Measurements from ENCODE around the gene LYZL6. TPM values are rescaled to one million over a fixed set of nuclear protein-coding genes. Genes with fewer than 3 reads are reported as not detected.
"Not testable (repeated sequence)": the region's sequence is repeated elsewhere in the genome, so short reads cannot be mapped to it uniquely, and the experiment has no call there.

Gene LYZL6
- total and polyA plus RNA-seq, 2 experiments from 2014 or later, result not detected

- no peaks in the 10 kb centered on the region for H3K27me3 ChIP-seq
- peaks cover 8% of the 10 kb centered on the region for H3K4me1 ChIP-seq (ENCODE audit: insufficient read depth)
- peak; percentile 40 for DNase-seq (ENCODE audit: low spot score)
- H2AFZ ChIP-seq, result no peak overlapping the region
- no peaks in the 10 kb centered on the region for H3K9me2 ChIP-seq (replicated peaks; ENCODE audit: insufficient read depth)
- H3K4me3 ChIP-seq, result no peak overlapping the region
- H3K27ac ChIP-seq, result peak overlapping the region; percentile 43
- 43% methylated on average over 11 of the region's 11 CpGs for WGBS (ENCODE audit: low lambda C conversion rate, missing lambda C conversion rate)
- H3K79me2 ChIP-seq, result no peaks in the 10 kb centered on the region
- H3K9me3 ChIP-seq (ENCODE audit: low read depth), result no peaks in the 10 kb centered on the region
- TF ChIP-seq, protein P1, sequence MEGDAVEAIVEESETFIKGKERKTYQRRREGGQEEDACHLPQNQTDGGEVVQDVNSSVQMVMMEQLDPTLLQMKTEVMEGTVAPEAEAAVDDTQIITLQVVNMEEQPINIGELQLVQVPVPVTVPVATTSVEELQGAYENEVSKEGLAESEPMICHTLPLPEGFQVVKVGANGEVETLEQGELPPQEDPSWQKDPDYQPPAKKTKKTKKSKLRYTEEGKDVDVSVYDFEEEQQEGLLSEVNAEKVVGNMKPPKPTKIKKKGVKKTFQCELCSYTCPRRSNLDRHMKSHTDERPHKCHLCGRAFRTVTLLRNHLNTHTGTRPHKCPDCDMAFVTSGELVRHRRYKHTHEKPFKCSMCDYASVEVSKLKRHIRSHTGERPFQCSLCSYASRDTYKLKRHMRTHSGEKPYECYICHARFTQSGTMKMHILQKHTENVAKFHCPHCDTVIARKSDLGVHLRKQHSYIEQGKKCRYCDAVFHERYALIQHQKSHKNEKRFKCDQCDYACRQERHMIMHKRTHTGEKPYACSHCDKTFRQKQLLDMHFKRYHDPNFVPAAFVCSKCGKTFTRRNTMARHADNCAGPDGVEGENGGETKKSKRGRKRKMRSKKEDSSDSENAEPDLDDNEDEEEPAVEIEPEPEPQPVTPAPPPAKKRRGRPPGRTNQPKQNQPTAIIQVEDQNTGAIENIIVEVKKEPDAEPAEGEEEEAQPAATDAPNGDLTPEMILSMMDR (IDR thresholded peaks at IDR 0.05; ENCODE audit: poor library complexity), result no peak
- TF ChIP-seq EZH2 (IDR thresholded peaks at IDR 0.05; ENCODE audit: borderline replicate concordance), result no peak
- no peak for TF ChIP-seq EZH2phosphoT487 (IDR thresholded peaks at IDR 0.05; ENCODE audit: low read depth, severe bottlenecking, unreplicated experiment)
- peak overlapping the region; percentile 36 for H3K4me2 ChIP-seq
- H3K36me3 ChIP-seq (replicated peaks; ENCODE audit: insufficient read depth, low read depth), result no peaks in the 10 kb centered on the region
- H4K20me1 ChIP-seq (ENCODE audit: insufficient read depth, poor library complexity, severe bottlenecking), result no peaks in the 10 kb centered on the region
Observed at GRCh38 chr17:35900708-35901480, 42.6 kb downstream of the LYZL6 start.

GRCh38 chr17:35900280-35900679, 43.2 kb downstream of the LYZL6 start:
- 77% methylated on average over 5 of the region's 5 CpGs for WGBS (ENCODE audit: low lambda C conversion rate, missing lambda C conversion rate)

DNA sequence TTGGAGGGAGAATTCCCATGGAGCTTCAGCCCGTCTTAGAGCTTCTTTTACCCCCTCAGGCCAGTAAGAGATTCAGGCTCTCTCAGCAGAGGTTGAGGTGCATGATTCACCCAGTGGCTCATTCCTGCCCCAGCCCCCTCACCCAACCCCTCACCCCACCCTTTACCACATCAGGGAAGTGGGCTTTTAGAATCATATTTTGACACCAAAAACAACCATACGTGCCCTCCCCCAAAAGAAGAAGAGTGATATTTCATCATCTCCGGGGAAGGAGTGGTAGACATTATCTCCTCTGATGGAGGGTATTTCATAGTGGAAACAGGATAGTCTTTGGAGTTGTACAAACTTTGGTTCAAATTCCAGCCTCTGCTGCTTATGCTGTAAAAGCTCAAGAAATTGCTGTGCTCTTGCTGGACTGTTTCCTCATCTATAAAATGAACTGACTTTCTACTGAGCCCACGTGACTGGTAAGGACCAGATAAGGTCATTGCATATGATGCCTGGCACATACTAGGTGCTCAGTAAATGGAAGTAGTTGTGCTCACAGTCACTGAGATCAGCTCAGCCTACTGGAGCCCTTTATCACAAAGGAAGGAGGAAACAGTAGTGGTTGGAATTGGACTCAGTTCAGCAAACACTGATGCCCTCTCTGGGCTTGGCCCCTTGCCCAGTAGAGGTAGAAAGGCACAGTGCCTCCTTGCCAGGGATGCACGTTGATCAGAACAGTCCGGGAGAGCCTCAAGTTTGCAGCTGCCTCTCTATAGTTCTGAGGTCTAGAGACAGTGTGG, 45.0 kb downstream of the LYZL6 start:
- Histone ChIP-seq H3K4me1 (ENCODE audit: insufficient read depth) (peaks cover 8% of the 10 kb centered on the region), H3K27ac (no peak overlapping the region), H3K36me3 (replicated peaks; ENCODE audit: insufficient read depth, low read depth) (no peaks in the 10 kb centered on the region), H3K4me3 (no peak overlapping the region), H3K9me3 (ENCODE audit: low read depth) (no peaks in the 10 kb centered on the region), H3K27me3 (no peaks in the 10 kb centered on the region), H3K79me2 (no peaks in the 10 kb centered on the region), H3K9me2 (replicated peaks; ENCODE audit: insufficient read depth) (no peaks in the 10 kb centered on the region), H2AFZ (no peak overlapping the region), H3K4me2 (no peak overlapping the region), H4K20me1 (ENCODE audit: insufficient read depth, poor library complexity, severe bottlenecking) (no peaks in the 10 kb centered on the region)
- TF ChIP-seq EZH2phosphoT487 (IDR thresholded peaks at IDR 0.05; ENCODE audit: low read depth, severe bottlenecking, unreplicated experiment), result no peak
- no peak for TF ChIP-seq EZH2 (IDR thresholded peaks at IDR 0.05; ENCODE audit: borderline replicate concordance)
- TF ChIP-seq, protein P1 (IDR thresholded peaks at IDR 0.05; ENCODE audit: poor library complexity), result no peak
- 86% methylated on average over 6 of the region's 6 CpGs for WGBS (ENCODE audit: low lambda C conversion rate, missing lambda C conversion rate)
- DNase-seq (ENCODE audit: low spot score), result no peak

More at GRCh38 chr17:35900280-35900679, 43.2 kb downstream of the LYZL6 start:
- peak overlapping the region; percentile 43 for H3K27ac ChIP-seq
- peaks cover 8% of the 10 kb centered on the region for H3K4me1 ChIP-seq (ENCODE audit: insufficient read depth)
- no peak for DNase-seq (ENCODE audit: low spot score)
- H2AFZ ChIP-seq, result no peak overlapping the region
- H3K36me3 ChIP-seq (replicated peaks; ENCODE audit: insufficient read depth, low read depth), result no peaks in the 10 kb centered on the region
- no peak overlapping the region for H3K4me3 ChIP-seq
- no peaks in the 10 kb centered on the region for H3K9me3 ChIP-seq (ENCODE audit: low read depth)
- H3K79me2 ChIP-seq, result no peaks in the 10 kb centered on the region
- H4K20me1 ChIP-seq (ENCODE audit: insufficient read depth, poor library complexity, severe bottlenecking), result no peaks in the 10 kb centered on the region
- H3K4me2 ChIP-seq, result peak overlapping the region; percentile 36
- no peaks in the 10 kb centered on the region for H3K9me2 ChIP-seq (replicated peaks; ENCODE audit: insufficient read depth)
- H3K27me3 ChIP-seq, result no peaks in the 10 kb centered on the region
- TF ChIP-seq EZH2phosphoT487 (IDR thresholded peaks at IDR 0.05; ENCODE audit: low read depth, severe bottlenecking, unreplicated experiment) (no peak), EZH2 (IDR thresholded peaks at IDR 0.05; ENCODE audit: borderline replicate concordance) (no peak)
- TF ChIP-seq, protein P1 (IDR thresholded peaks at IDR 0.05; ENCODE audit: poor library complexity), result no peak

DNA sequence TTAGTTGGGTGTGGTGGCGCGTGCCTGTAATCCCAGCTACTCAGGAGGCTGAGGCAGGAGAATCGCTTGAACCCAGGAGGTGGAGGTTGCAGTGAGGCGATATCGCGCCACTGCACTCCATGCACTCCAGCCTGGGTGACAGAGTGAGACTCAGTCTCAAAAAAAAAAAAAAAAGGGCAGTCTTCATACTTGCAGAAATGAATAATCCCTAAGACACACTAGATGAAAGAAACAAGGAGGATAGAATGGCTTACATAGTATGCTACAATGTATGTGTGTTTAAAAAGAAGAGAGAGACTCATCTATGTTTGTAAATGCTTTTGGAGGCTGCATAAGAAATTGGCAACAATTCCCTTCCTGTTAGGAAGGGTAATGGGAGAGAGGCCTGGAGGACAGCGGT, 45.7 kb downstream of the LYZL6 start:
- H3K79me2 ChIP-seq; H3K4me1 ChIP-seq (ENCODE audit: insufficient read depth); DNase-seq (ENCODE audit: low spot score); H2AFZ ChIP-seq; H3K36me3 ChIP-seq (replicated peaks; ENCODE audit: insufficient read depth, low read depth); H3K27ac ChIP-seq; H3K9me3 ChIP-seq (ENCODE audit: low read depth); H3K4me3 ChIP-seq; H3K9me2 ChIP-seq (replicated peaks; ENCODE audit: insufficient read depth); H3K27me3 ChIP-seq; H3K4me2 ChIP-seq; H4K20me1 ChIP-seq (ENCODE audit: insufficient read depth, poor library complexity, severe bottlenecking): not testable (repeated sequence)
- 96% methylated on average over 7 of the region's 7 CpGs for WGBS (ENCODE audit: low lambda C conversion rate, missing lambda C conversion rate)

Data from hepatocyte (in vitro differentiated cells).